T-helper 2 cell treated with Interferon-gamma antibody and Interleukin-4, amounts not matched to agents 100 ng/mL and 5 ng/mL, for 36 hours (primary cell): ENCODE results near the gene PTPDC1. TPM values are rescaled to one million over a fixed set of nuclear protein-coding genes. Genes with fewer than 3 reads are reported as not detected.

Experiments used
- intact Hi-C: fragments of 100-400 bp; cut with micrococcal nuclease; formaldehyde crosslinking; loops from one replicate; pipeline ENCODE4 v1.15.1; 2023
- total RNA-seq: library from RNA; stranded (reverse); gene quantifications from 2 replicates; pipeline ENCODE4 v1.2.3, GENCODE V29; 2022

PTPDC1 gene, protein sequence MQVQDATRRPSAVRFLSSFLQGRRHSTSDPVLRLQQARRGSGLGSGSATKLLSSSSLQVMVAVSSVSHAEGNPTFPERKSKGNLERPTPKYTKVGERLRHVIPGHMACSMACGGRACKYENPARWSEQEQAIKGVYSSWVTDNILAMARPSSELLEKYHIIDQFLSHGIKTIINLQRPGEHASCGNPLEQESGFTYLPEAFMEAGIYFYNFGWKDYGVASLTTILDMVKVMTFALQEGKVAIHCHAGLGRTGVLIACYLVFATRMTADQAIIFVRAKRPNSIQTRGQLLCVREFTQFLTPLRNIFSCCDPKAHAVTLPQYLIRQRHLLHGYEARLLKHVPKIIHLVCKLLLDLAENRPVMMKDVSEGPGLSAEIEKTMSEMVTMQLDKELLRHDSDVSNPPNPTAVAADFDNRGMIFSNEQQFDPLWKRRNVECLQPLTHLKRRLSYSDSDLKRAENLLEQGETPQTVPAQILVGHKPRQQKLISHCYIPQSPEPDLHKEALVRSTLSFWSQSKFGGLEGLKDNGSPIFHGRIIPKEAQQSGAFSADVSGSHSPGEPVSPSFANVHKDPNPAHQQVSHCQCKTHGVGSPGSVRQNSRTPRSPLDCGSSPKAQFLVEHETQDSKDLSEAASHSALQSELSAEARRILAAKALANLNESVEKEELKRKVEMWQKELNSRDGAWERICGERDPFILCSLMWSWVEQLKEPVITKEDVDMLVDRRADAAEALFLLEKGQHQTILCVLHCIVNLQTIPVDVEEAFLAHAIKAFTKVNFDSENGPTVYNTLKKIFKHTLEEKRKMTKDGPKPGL
- 5.2 and 5.3 TPM in 2 replicates for total RNA-seq

- intact Hi-C loops = no loop called here
These were observed at the start of gene PTPDC1 for GRCh38 chr9:94084314-94084713. TSS of gene PTPDC1 (plus strand) at chr9:94084464. CDS start at chr9:94084531, 67 bp downstream.

GRCh38 chr9:94034511-94034910, 49.8 kb upstream of the PTPDC1 start:
- intact Hi-C loops = no loop called here

DNA sequence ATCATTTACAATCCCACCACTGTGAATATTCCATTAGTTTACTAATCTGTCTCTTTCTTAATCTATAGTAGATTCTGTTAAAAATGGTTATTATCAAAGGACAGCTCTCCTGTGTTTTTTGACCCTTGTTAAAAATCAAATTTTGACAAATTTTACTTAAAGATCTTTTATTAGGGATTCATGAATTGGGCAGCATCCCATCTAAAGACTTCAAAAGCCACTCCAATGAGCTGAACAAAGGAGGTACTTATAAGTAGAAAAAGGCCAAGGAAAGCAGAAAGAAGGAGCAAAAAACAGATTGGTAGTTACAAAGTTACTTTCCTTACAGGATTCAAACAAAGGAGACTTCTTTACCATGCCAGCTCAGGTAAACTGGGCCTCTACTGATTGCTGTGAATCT, 44.5 kb upstream of the PTPDC1 start:
- intact Hi-C loops = no loop called here

DNA sequence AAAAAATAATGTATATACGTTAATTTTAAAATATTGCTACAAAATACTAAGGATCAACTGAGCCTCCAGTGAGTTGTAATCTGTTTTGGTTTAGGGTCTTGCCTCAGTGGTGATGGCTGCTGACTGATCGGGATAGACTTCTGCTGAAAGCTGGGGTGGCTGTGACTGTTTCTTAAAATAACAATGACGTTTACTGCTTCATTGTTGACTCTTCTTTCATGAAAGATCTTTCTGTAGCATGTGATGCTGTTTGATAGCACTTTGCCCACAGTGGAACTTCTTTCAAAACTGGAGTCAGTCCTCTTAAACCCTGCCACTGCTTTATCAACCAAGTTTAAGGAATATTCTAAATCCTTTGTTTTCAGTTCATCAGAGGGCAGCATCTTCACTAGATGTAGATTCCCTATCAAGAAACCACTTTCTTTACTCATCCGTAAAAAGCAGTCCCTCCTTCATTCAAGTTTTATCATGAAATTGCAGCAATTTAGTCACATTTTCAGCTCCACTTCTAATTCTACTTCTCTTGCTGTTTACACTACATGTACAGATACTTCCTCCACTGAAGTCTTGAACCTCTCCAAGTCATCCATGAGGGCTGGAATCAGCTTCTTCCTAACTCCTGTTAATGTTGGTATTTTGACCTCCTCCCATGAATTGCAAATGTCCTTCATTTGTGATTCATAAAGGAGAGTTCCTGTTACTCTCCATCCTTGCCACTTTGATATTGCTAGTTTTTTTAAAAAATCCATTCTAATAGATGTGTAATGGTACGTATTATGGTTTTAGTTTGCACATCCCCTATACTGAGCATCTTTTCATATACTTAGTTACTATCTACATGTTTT, 41.5 kb upstream of the PTPDC1 start:
- intact Hi-C loops = no loop called here

GRCh38 chr9:94054716-94055115, 29.5 kb upstream of the PTPDC1 start:
- intact Hi-C loops = no loop called here

DNA sequence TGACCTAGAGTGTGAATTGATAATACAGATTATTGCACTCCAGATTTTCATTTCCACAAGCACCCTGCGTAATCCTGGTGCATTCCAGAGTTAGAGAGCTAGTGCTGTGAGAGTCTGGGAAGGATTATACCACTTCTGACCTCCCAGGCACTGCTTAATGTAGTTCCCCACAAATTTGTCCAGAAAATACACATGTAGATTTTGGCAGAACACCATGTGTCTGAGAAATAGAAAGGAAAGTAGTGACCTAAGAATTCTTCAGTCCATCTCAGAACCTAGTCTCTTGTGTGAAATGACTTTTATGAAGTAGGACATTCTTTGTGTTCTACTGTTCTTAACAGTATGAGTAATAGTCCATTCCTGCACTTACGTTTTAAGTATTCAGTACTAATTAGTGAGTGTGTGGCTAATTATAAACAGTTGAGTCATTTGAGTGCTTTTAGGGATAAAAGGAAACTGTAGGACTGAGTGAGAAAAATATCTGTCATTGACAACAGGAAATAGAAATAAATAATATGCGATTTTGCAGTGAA, 27.8 kb upstream of the PTPDC1 start:
- intact Hi-C loops = no loop called here

DNA sequence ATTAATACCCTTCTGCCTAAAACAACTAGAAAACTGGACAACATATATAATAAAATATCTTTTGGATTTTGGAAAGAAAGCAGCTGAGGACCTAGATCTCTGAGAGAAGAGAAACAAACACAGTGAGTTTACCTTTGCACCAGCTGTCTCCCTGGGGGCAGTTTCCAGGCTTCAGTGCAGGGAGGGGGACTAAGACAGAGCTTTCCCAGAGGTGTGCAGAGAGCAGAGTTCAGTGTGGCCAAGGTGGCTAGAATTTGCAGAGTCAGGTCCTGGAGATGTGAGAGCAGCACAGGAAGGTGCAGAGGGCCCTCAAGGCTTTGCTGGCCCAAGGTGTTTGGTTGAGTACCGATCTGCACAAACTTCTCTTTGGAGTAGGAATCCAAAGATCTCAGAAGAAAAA, 26.3 kb upstream of the PTPDC1 start:
- intact Hi-C loops = no loop called here

GRCh38 chr9:94061864-94062263, 22.4 kb upstream of the PTPDC1 start:
- intact Hi-C loops = no loop called here

GRCh38 chr9:94065535-94065961, 18.7 kb upstream of the PTPDC1 start:
- intact Hi-C loops = loop anchor here (1.0 kb wide), 1 partner anchor 148 kb away; no protein-coding TSS in a partner anchor

- intact Hi-C loops = no loop called here
These were observed 16.0 kb upstream of the PTPDC1 start for GRCh38 chr9:94068257-94068656.

DNA sequence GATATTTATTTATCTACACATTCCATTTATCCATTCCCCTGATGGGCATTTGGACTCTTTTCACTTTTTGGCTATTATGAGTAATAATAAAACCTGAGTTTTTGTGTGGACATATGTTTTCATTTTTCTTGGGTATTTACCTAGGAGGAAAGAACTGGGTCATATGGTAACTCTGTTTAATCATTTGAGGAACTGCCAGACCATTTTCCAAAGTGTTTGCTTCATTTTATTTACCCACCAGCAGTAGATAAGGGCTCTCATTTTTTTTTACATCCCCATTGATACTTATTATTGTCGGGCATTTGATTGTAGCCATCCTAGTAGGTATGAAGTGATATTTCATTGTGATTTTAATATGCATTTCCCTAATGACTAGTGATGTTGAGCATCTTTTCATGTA, 7.7 kb upstream of the PTPDC1 start:
- intact Hi-C loops = no loop called here

DNA sequence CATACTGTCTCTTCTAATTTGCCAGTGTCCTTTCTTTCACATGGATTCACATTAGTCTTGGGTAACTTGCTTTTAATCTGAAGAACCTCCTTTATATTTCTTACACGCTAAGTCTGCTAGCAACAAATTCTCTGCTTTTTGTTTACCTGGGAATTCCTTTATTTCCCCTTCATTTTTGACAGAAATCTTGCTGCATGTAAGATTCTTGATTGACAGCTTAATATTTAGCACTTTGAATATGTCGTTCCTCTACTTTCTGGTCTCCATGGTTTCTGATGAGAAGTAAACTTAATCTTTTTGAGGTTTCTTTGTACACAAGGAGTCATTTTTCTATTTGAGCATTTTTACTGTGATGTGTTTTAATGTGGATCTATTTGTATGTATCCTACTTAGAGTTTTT, 6.2 kb upstream of the PTPDC1 start:
- intact Hi-C loops = no loop called here

GRCh38 chr9:94079236-94079635, 5.0 kb upstream of the PTPDC1 start:
- intact Hi-C loops = no loop called here

GRCh38 chr9:94080249-94080648, 4.0 kb upstream of the PTPDC1 start:
- intact Hi-C loops = no loop called here

DNA sequence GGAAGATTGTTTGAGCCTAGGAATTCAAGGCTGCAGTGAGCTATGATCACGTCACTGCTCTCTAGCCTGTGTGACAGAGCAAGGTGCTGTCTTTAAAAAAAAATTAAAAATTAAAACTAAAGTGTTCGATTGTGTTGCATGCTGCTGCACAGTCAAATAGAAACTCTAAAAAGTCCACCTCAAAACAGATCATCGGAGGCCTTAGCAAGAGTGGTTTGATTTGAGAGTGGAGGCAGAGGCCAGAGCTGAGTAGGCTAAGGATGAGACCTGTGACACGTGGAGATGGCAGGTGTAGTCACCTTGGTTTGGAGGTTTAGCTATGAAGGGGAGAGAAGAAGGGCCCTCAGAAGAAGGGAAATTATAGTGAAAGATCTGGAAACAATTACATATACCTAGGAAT, 2.8 kb upstream of the PTPDC1 start:
- intact Hi-C loops = no loop called here

DNA sequence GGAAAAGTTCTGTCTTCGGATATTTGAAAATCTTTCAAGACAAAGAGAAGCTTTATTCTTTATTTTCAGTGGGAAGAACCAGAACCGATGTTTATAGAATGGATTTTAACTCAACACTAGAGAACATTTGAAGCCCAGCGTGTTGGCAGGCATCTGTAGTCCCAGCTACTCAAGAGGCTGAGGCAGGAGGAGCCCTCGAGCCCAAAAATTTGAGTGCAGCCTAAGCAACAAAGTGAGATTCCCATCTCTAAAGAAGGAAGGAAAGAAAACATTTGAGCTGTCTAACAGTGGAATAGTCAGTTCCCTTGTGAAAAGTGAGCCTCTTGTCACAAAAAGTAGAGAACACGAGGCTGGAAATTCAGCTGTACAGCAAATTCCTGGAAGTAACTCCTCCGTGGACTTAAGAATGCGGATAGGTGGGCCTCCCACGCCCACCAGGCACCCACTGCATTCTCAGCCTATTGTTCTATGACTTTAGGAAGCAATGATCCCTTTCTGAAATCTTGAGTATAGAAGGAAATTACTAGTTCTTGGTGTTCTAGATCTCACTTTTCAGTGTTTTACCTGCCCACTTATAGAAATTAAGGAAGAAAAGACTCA, 2.3 kb upstream of the PTPDC1 start:
- intact Hi-C loops = no loop called here

- intact Hi-C loops = no loop called here
These were observed 1.7 kb upstream of the PTPDC1 start for GRCh38 chr9:94082553-94082952.

DNA sequence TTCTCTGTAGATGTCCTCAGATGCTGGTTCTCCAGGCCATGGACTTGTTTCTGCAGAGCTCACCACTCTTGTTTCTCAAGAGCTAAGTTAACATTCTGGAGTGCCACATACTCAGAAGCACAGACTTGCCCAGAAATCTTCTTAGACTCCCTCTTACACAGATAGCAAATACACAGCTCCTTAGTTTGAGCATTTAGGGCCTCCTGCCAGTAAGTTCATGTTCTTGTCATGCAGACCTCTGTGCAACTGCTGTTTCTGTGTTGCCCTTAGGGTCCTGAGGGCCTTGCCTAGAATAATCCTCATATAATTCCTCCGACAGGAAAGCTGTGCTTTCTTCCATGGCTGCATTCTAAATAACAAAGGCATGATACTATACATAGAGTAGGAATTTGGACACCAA, 1.3 kb upstream of the PTPDC1 start:
- intact Hi-C loops = no loop called here

GRCh38 chr9:94083384-94083783, 880 bp upstream of the PTPDC1 start:
- intact Hi-C loops = no loop called here

DNA sequence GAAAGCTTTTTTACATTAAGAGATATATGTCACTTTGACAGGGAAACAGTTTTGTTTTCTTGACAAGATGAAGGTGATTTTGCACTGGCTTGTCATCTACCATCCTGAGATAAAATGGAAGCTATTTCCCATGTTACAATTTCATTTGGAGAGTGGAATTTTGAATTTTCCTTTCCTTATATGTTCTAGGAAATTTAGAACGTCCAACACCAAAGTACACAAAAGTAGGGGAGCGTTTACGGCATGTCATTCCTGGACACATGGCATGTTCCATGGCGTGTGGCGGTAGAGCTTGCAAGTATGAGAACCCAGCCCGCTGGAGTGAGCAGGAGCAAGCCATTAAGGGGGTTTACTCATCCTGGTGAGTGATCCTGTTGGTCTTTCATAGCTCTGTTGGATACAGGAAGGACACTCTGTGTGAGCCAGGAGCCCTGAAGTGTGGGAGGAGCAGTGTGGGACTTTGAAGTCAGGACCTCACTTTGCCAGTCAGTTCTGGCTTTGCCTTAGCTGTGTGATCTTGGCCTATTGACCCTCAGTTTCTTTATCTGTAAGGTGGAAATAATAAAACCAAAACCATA, 887 bp downstream of the PTPDC1 start:
- intact Hi-C loops = no loop called here
